GM12878 (cell line): ENCODE measurements around the gene PHLPP1.

Experiments used
- ATF7 ChIP-seq: fragments of 450-650 bp; IDR thresholded peaks from 2 replicates; pipeline ENCODE4 v1.6.1; 2016; ENCODE audit warnings: low read depth, mild to moderate bottlenecking
- CBX3 ChIP-seq: fragments of 200-600 bp; sonication (generic); IDR thresholded peaks from 2 replicates; pipeline ENCODE4 v1.6.1; 2016; ENCODE audit warnings: low read depth, borderline replicate concordance
- CHD1 ChIP-seq: IDR thresholded peaks from 2 replicates; pipeline ENCODE4 v1.6.1; 2012; ENCODE audit warnings: low read depth, low read length, improper control_type of control experiment
- CREM ChIP-seq: IDR thresholded peaks from 2 replicates; pipeline ENCODE4 v1.6.1; 2014; ENCODE audit warnings: antibody characterized with exemption, low read depth
- E4F1 ChIP-seq: fragments of 450-650 bp; IDR thresholded peaks from 2 replicates; pipeline ENCODE4 v1.6.1; 2018; ENCODE audit warnings: borderline replicate concordance, mild to moderate bottlenecking; ENCODE audit not compliant: partially characterized antibody
- EP300 ChIP-seq, 2 experiments: fragments of 150-350 bp in 1 of 2; IDR thresholded peaks; 2 replicates each; pipeline ENCODE4 v1.6.1; 2011 to 2012; ENCODE audit warnings: low read depth in 2 of 2, low read length in 2 of 2, borderline replicate concordance in 1 of 2, improper control_type of control experiment in 1 of 2, inconsistent platforms in 1 of 2; ENCODE audit not compliant: control insufficient read depth in 1 of 2
- GATAD2B ChIP-seq: fragments of 450-650 bp; conservative IDR thresholded peaks from 2 replicates; pipeline ENCODE4 v1.6.1; 2017; ENCODE audit warnings: low read depth, mild to moderate bottlenecking, moderate library complexity
- HDAC2 ChIP-seq: fragments of 200-600 bp; sonication (generic); IDR thresholded peaks from 2 replicates; pipeline ENCODE4 v1.6.1; 2017
- PKNOX1 ChIP-seq: fragments of 450-650 bp; IDR thresholded peaks from 2 replicates; pipeline ENCODE4 v1.6.1; 2016; ENCODE audit warnings: mild to moderate bottlenecking
- POLR2A ChIP-seq: IDR thresholded peaks from 2 replicates; pipeline ENCODE4 v1.6.1; 2011; ENCODE audit warnings: low read depth, mild to moderate bottlenecking, low read length
- REST ChIP-seq: IDR thresholded peaks from 2 replicates; pipeline ENCODE4 v1.6.1; 2012; ENCODE audit warnings: mild to moderate bottlenecking, low read depth, low read length
- SMAD1 ChIP-seq: fragments of 450-650 bp; IDR thresholded peaks from 2 replicates; pipeline ENCODE4 v1.6.1; 2018; ENCODE audit warnings: mild to moderate bottlenecking, low read depth; ENCODE audit not compliant: partially characterized antibody
- TBL1XR1 ChIP-seq: IDR thresholded peaks from 2 replicates; pipeline ENCODE4 v1.6.1; 2012; ENCODE audit warnings: low read depth, low read length, improper control_type of control experiment
- TF ChIP-seq, protein P1 (sequence below), 3 experiments: IDR thresholded peaks in 2 of 3; conservative IDR thresholded peaks in 1 of 3; 2 replicates each; pipeline ENCODE4 v1.5.1; 2011; ENCODE audit warnings: low read depth in 3 of 3, low read length in 3 of 3, mild to moderate bottlenecking in 3 of 3, control low read depth in 2 of 3, moderate library complexity in 2 of 3, inconsistent platforms in 1 of 3, mixed read lengths in 1 of 3; ENCODE audit not compliant: control insufficient read depth in 2 of 3, insufficient read depth in 1 of 3; ENCODE audit errors: extremely low read depth in 1 of 3

DNA sequence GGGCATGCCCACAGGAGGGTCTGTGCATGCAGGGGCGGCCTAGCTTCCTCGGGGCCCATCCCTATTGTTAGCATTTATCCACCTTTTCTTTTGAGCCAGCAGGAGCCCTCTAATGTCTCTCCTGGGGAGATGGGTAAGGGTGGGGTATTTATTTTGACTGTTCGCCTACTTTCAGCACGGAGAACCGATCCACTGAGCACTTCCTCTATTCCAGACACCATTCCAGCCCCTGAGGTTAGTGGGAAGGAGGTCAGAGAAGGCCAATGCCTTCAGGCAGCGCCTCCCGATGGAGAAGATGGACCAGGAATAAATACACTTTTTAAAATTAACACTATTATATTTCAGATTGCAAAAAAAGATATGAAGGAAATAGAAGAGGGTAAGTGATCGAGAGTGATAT, 276.0 kb downstream of the PHLPP1 start:
- no peak for TF ChIP-seq EP300 (IDR thresholded peaks at IDR 0.05; ENCODE audit: borderline replicate concordance in 1 of 2, control insufficient read depth in 1 of 2, low read depth in 2 of 2, low read length in 2 of 2)
- TF ChIP-seq POLR2A = no peak
- TF ChIP-seq REST = no peak
- no peak for TF ChIP-seq ATF7
- no peak for TF ChIP-seq CREM
- no peak for TF ChIP-seq GATAD2B
- TF ChIP-seq TBL1XR1 = no peak
- TF ChIP-seq, protein P1, sequence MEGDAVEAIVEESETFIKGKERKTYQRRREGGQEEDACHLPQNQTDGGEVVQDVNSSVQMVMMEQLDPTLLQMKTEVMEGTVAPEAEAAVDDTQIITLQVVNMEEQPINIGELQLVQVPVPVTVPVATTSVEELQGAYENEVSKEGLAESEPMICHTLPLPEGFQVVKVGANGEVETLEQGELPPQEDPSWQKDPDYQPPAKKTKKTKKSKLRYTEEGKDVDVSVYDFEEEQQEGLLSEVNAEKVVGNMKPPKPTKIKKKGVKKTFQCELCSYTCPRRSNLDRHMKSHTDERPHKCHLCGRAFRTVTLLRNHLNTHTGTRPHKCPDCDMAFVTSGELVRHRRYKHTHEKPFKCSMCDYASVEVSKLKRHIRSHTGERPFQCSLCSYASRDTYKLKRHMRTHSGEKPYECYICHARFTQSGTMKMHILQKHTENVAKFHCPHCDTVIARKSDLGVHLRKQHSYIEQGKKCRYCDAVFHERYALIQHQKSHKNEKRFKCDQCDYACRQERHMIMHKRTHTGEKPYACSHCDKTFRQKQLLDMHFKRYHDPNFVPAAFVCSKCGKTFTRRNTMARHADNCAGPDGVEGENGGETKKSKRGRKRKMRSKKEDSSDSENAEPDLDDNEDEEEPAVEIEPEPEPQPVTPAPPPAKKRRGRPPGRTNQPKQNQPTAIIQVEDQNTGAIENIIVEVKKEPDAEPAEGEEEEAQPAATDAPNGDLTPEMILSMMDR (IDR thresholded peaks at IDR 0.05 in 2 of 3, conservative IDR thresholded peaks at IDR 0.05 in 1 of 3; ENCODE audit: control insufficient read depth in 2 of 3, extremely low read depth in 1 of 3, insufficient read depth in 1 of 3, low read depth in 3 of 3, low read length in 3 of 3) = no peak
- no peak for TF ChIP-seq CBX3
- no peak for TF ChIP-seq PKNOX1
- TF ChIP-seq HDAC2 = no peak
- TF ChIP-seq SMAD1 = no peak
- TF ChIP-seq CHD1 = no peak
- no peak for TF ChIP-seq E4F1
